Measurements from ENCODE around the gene RNF123. TPM values are rescaled to one million over a fixed set of nuclear protein-coding genes. Genes with fewer than 3 reads are reported as not detected.

The RNF123 gene
- total RNA-seq, 1 experiment from 2014 or later, result 71.9 TPM

GRCh38 chr3:49757197-49757596 is 67.8 kb downstream of the RNF123 start:
- Histone ChIP-seq H3K36me3 (ENCODE audit: control insufficient read depth in 1 of 2, insufficient read depth in 2 of 2, low read length in 2 of 2) (no peaks in the 10 kb centered on the region), H3K4me2 (ENCODE audit: low read length) (no peak overlapping the region), H3K9ac (ENCODE audit: low read length) (no peak overlapping the region), H3K9me2 (ENCODE audit: insufficient read depth) (no peaks in the 10 kb centered on the region), H3K9me3 (ENCODE audit: control insufficient read depth in 1 of 2, insufficient read depth in 1 of 2, low read depth in 1 of 2, low read length in 2 of 2) (no peaks in the 10 kb centered on the region), H4K20me1 (ENCODE audit: insufficient read depth) (peaks cover 8% of the 10 kb centered on the region), H3K79me2 (ENCODE audit: insufficient read depth, low read length) (peaks cover 76% of the 10 kb centered on the region), H3K27me3 (ENCODE audit: insufficient read depth, low read length) (no peaks in the 10 kb centered on the region), H3K4me1 (ENCODE audit: control insufficient read depth in 1 of 2, insufficient read depth in 2 of 2, low read length in 2 of 2) (no peaks in the 10 kb centered on the region), H3K4me3 (replicated peaks in 1 of 2; ENCODE audit: low read depth in 1 of 2, low read length in 2 of 2) (no peak overlapping the region), H2AFZ (ENCODE audit: low read depth, low read length, poor library complexity, severe bottlenecking) (no peak overlapping the region), H3K27ac (ENCODE audit: low read depth, low read length) (no peak overlapping the region)
- intact Hi-C loops (cut with micrococcal nuclease), result no loop called here
- no peak for DNase-seq (ENCODE audit: low read depth, low spot score)
- no peak for ATAC-seq
- CTCF ChIA-PET, result no interaction called here
- RAD21 ChIA-PET (ENCODE audit: low non-redundant PET in 1 of 2, low total read pairs in 2 of 2, uncharacterized antibody in 2 of 2, unreplicated experiment in 2 of 2), result no interaction called here
- POLR2A ChIA-PET, result no interaction called here
- TF ChIP-seq, protein P1, sequence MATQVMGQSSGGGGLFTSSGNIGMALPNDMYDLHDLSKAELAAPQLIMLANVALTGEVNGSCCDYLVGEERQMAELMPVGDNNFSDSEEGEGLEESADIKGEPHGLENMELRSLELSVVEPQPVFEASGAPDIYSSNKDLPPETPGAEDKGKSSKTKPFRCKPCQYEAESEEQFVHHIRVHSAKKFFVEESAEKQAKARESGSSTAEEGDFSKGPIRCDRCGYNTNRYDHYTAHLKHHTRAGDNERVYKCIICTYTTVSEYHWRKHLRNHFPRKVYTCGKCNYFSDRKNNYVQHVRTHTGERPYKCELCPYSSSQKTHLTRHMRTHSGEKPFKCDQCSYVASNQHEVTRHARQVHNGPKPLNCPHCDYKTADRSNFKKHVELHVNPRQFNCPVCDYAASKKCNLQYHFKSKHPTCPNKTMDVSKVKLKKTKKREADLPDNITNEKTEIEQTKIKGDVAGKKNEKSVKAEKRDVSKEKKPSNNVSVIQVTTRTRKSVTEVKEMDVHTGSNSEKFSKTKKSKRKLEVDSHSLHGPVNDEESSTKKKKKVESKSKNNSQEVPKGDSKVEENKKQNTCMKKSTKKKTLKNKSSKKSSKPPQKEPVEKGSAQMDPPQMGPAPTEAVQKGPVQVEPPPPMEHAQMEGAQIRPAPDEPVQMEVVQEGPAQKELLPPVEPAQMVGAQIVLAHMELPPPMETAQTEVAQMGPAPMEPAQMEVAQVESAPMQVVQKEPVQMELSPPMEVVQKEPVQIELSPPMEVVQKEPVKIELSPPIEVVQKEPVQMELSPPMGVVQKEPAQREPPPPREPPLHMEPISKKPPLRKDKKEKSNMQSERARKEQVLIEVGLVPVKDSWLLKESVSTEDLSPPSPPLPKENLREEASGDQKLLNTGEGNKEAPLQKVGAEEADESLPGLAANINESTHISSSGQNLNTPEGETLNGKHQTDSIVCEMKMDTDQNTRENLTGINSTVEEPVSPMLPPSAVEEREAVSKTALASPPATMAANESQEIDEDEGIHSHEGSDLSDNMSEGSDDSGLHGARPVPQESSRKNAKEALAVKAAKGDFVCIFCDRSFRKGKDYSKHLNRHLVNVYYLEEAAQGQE (IDR thresholded peaks at IDR 0.05; ENCODE audit: low read depth), result no peak
- no peak for TF ChIP-seq JUND (IDR thresholded peaks at IDR 0.05)
- no peak for TF ChIP-seq CEBPB (IDR thresholded peaks at IDR 0.05; ENCODE audit: low read depth)
- TF ChIP-seq, protein P2, sequence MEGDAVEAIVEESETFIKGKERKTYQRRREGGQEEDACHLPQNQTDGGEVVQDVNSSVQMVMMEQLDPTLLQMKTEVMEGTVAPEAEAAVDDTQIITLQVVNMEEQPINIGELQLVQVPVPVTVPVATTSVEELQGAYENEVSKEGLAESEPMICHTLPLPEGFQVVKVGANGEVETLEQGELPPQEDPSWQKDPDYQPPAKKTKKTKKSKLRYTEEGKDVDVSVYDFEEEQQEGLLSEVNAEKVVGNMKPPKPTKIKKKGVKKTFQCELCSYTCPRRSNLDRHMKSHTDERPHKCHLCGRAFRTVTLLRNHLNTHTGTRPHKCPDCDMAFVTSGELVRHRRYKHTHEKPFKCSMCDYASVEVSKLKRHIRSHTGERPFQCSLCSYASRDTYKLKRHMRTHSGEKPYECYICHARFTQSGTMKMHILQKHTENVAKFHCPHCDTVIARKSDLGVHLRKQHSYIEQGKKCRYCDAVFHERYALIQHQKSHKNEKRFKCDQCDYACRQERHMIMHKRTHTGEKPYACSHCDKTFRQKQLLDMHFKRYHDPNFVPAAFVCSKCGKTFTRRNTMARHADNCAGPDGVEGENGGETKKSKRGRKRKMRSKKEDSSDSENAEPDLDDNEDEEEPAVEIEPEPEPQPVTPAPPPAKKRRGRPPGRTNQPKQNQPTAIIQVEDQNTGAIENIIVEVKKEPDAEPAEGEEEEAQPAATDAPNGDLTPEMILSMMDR (IDR thresholded peaks at IDR 0.05 in 2 of 3, conservative IDR thresholded peaks at IDR 0.05 in 1 of 3; ENCODE audit: borderline replicate concordance in 1 of 3, insufficient read depth in 1 of 3, low read depth in 2 of 3, low read length in 2 of 3), result no peak
- no peak for TF ChIP-seq ZFX (IDR thresholded peaks at IDR 0.05)
- BruUV-seq (replicated peaks), result no TSS peak

Data from HCT116 (cell line).